ENCODE results near the gene FOLR3.

Gene FOLR3

GRCh38 chr11:72123117-72123653 lies 12.3 kb upstream of the FOLR3 start:
- Histone ChIP-seq H3K27me3 (ENCODE audit: insufficient read depth, low read length) (no peaks in the 10 kb centered on the region), H3K4me1 (ENCODE audit: control insufficient read depth, insufficient read depth, low read length, unreplicated experiment) (no peaks in the 10 kb centered on the region), H3K4me3 (ENCODE audit: low read depth, low read length) (no peak overlapping the region), H2AFZ (ENCODE audit: low read length, unreplicated experiment) (no peak overlapping the region), H3K27ac (ENCODE audit: low read depth, low read length) (no peak overlapping the region), H3K79me2 (ENCODE audit: control insufficient read depth, insufficient read depth, low read length, unreplicated experiment) (no peaks in the 10 kb centered on the region), H3K36me3 (ENCODE audit: insufficient read depth, low read length) (no peaks in the 10 kb centered on the region)

- H3K36me3 ChIP-seq (ENCODE audit: insufficient read depth, low read length) = no peaks in the 10 kb centered on the region
- no peaks in the 10 kb centered on the region for H3K4me1 ChIP-seq (ENCODE audit: control insufficient read depth, insufficient read depth, low read length, unreplicated experiment)
- H3K27ac ChIP-seq (ENCODE audit: low read depth, low read length) = no peak overlapping the region
- no peak overlapping the region for H2AFZ ChIP-seq (ENCODE audit: low read length, unreplicated experiment)
- H3K79me2 ChIP-seq (ENCODE audit: control insufficient read depth, insufficient read depth, low read length, unreplicated experiment) = no peaks in the 10 kb centered on the region
- H3K4me3 ChIP-seq (ENCODE audit: low read depth, low read length) = no peak overlapping the region
- no peaks in the 10 kb centered on the region for H3K27me3 ChIP-seq (ENCODE audit: insufficient read depth, low read length)
These were observed 11.5 kb upstream of the FOLR3 start for GRCh38 chr11:72124046-72124445.

GRCh38 chr11:72125956-72126355 lies 9.6 kb upstream of the FOLR3 start:
- Histone ChIP-seq H3K79me2 (ENCODE audit: control insufficient read depth, insufficient read depth, low read length, unreplicated experiment) (no peaks in the 10 kb centered on the region), H2AFZ (ENCODE audit: low read length, unreplicated experiment) (no peak overlapping the region), H3K27me3 (ENCODE audit: insufficient read depth, low read length) (no peaks in the 10 kb centered on the region), H3K4me3 (ENCODE audit: low read depth, low read length) (no peak overlapping the region), H3K4me1 (ENCODE audit: control insufficient read depth, insufficient read depth, low read length, unreplicated experiment) (no peaks in the 10 kb centered on the region), H3K36me3 (ENCODE audit: insufficient read depth, low read length) (no peaks in the 10 kb centered on the region), H3K27ac (ENCODE audit: low read depth, low read length) (no peak overlapping the region)

- no peak overlapping the region for H3K4me3 ChIP-seq (ENCODE audit: low read depth, low read length)
- no peaks in the 10 kb centered on the region for H3K4me1 ChIP-seq (ENCODE audit: control insufficient read depth, insufficient read depth, low read length, unreplicated experiment)
- H3K27ac ChIP-seq (ENCODE audit: low read depth, low read length) = no peak overlapping the region
- H2AFZ ChIP-seq (ENCODE audit: low read length, unreplicated experiment) = no peak overlapping the region
- H3K27me3 ChIP-seq (ENCODE audit: insufficient read depth, low read length) = peaks cover 12% of the 10 kb centered on the region; the same call in 1 of the 2 replicates
- H3K36me3 ChIP-seq (ENCODE audit: insufficient read depth, low read length) = no peaks in the 10 kb centered on the region
- no peaks in the 10 kb centered on the region for H3K79me2 ChIP-seq (ENCODE audit: control insufficient read depth, insufficient read depth, low read length, unreplicated experiment)
These were observed 7.6 kb upstream of the FOLR3 start for GRCh38 chr11:72127923-72128322.

GRCh38 chr11:72129381-72129780 lies 6.1 kb upstream of the FOLR3 start:
- H3K4me3 ChIP-seq (ENCODE audit: low read depth, low read length) = no peak overlapping the region

GRCh38 chr11:72132646-72133045 lies 2.9 kb upstream of the FOLR3 start:
- Histone ChIP-seq H3K36me3 (ENCODE audit: insufficient read depth, low read length) (no peaks in the 10 kb centered on the region), H3K4me1 (ENCODE audit: control insufficient read depth, insufficient read depth, low read length, unreplicated experiment) (no peaks in the 10 kb centered on the region)

More at GRCh38 chr11:72129381-72129780, 6.1 kb upstream of the FOLR3 start:
- Histone ChIP-seq H3K4me1 (ENCODE audit: control insufficient read depth, insufficient read depth, low read length, unreplicated experiment) (no peaks in the 10 kb centered on the region), H3K79me2 (ENCODE audit: control insufficient read depth, insufficient read depth, low read length, unreplicated experiment) (no peaks in the 10 kb centered on the region), H3K27me3 (ENCODE audit: insufficient read depth, low read length) (peaks cover 12% of the 10 kb centered on the region; the same call in 1 of the 2 replicates), H3K36me3 (ENCODE audit: insufficient read depth, low read length) (no peaks in the 10 kb centered on the region), H2AFZ (ENCODE audit: low read length, unreplicated experiment) (no peak overlapping the region), H3K27ac (ENCODE audit: low read depth, low read length) (no peak overlapping the region)

GRCh38 chr11:72135891-72136683 lies 562 bp downstream of the FOLR3 start:
- H3K36me3 ChIP-seq (ENCODE audit: insufficient read depth, low read length) = no peaks in the 10 kb centered on the region
- no peak overlapping the region for H2AFZ ChIP-seq (ENCODE audit: low read length, unreplicated experiment)
- peaks cover 11% of the 10 kb centered on the region; the same call in 1 of the 2 replicates for H3K27me3 ChIP-seq (ENCODE audit: insufficient read depth, low read length)
- H3K79me2 ChIP-seq (ENCODE audit: control insufficient read depth, insufficient read depth, low read length, unreplicated experiment) = no peaks in the 10 kb centered on the region
- H3K27ac ChIP-seq (ENCODE audit: low read depth, low read length) = no peak overlapping the region
- peaks cover 9% of the 10 kb centered on the region for H3K4me1 ChIP-seq (ENCODE audit: control insufficient read depth, insufficient read depth, low read length, unreplicated experiment)
- H3K4me3 ChIP-seq (ENCODE audit: low read depth, low read length) = no peak overlapping the region

More at GRCh38 chr11:72132646-72133045, 2.9 kb upstream of the FOLR3 start:
- Histone ChIP-seq H3K27ac (ENCODE audit: low read depth, low read length) (no peak overlapping the region), H3K27me3 (ENCODE audit: insufficient read depth, low read length) (peaks cover 12% of the 10 kb centered on the region; the same call in 1 of the 2 replicates), H3K4me3 (ENCODE audit: low read depth, low read length) (no peak overlapping the region), H3K79me2 (ENCODE audit: control insufficient read depth, insufficient read depth, low read length, unreplicated experiment) (no peaks in the 10 kb centered on the region), H2AFZ (ENCODE audit: low read length, unreplicated experiment) (no peak overlapping the region)

GRCh38 chr11:72136684-72137262 lies 1.2 kb downstream of the FOLR3 start:
- H2AFZ ChIP-seq (ENCODE audit: low read length, unreplicated experiment) = no peak overlapping the region
- H3K36me3 ChIP-seq (ENCODE audit: insufficient read depth, low read length) = no peaks in the 10 kb centered on the region
- no peaks in the 10 kb centered on the region for H3K79me2 ChIP-seq (ENCODE audit: control insufficient read depth, insufficient read depth, low read length, unreplicated experiment)
- H3K27ac ChIP-seq (ENCODE audit: low read depth, low read length) = no peak overlapping the region
- peaks cover 15% of the 10 kb centered on the region for H3K4me1 ChIP-seq (ENCODE audit: control insufficient read depth, insufficient read depth, low read length, unreplicated experiment)
- H3K27me3 ChIP-seq (ENCODE audit: insufficient read depth, low read length) = peaks cover 4% of the 10 kb centered on the region; the same call in 1 of the 2 replicates
- H3K4me3 ChIP-seq (ENCODE audit: low read depth, low read length) = no peak overlapping the region

- no peak overlapping the region for H3K4me3 ChIP-seq (ENCODE audit: low read depth, low read length)
- H2AFZ ChIP-seq (ENCODE audit: low read length, unreplicated experiment) = no peak overlapping the region
- H3K36me3 ChIP-seq (ENCODE audit: insufficient read depth, low read length) = no peaks in the 10 kb centered on the region
- H3K4me1 ChIP-seq (ENCODE audit: control insufficient read depth, insufficient read depth, low read length, unreplicated experiment) = peaks cover 15% of the 10 kb centered on the region
- H3K79me2 ChIP-seq (ENCODE audit: control insufficient read depth, insufficient read depth, low read length, unreplicated experiment) = no peaks in the 10 kb centered on the region
- H3K27ac ChIP-seq (ENCODE audit: low read depth, low read length) = no peak overlapping the region
- no peaks in the 10 kb centered on the region for H3K27me3 ChIP-seq (ENCODE audit: insufficient read depth, low read length)
These were observed 3.4 kb downstream of the FOLR3 start for GRCh38 chr11:72138821-72139390.

- no peak overlapping the region for H3K4me3 ChIP-seq (ENCODE audit: low read depth, low read length)
- H3K4me1 ChIP-seq (ENCODE audit: control insufficient read depth, insufficient read depth, low read length, unreplicated experiment) = peaks cover 16% of the 10 kb centered on the region
- no peaks in the 10 kb centered on the region for H3K27me3 ChIP-seq (ENCODE audit: insufficient read depth, low read length)
- no peaks in the 10 kb centered on the region for H3K79me2 ChIP-seq (ENCODE audit: control insufficient read depth, insufficient read depth, low read length, unreplicated experiment)
- H2AFZ ChIP-seq (ENCODE audit: low read length, unreplicated experiment) = no peak overlapping the region
- no peak overlapping the region for H3K27ac ChIP-seq (ENCODE audit: low read depth, low read length)
- H3K36me3 ChIP-seq (ENCODE audit: insufficient read depth, low read length) = no peaks in the 10 kb centered on the region
These were observed 4.0 kb downstream of the FOLR3 start for GRCh38 chr11:72139500-72139899.
